GM12864 (cell line): Measurements from ENCODE around the gene CCDC14.
"Not testable (repeated sequence)": the region's sequence is repeated elsewhere in the genome, so short reads cannot be mapped to it uniquely, and the experiment has no call there.

ENCODE experiments used
- DNase-seq: peaks from one replicate; pipeline ENCODE4 v3.0.0-alpha.2; 2011; ENCODE audit warnings: low read depth
- H3K4me3 ChIP-seq: 2 replicates; pipeline ENCODE4 v1.5.1; 2011; ENCODE audit warnings: mild to moderate bottlenecking, low read depth, low read length, control low read depth
- CTCF ChIP-seq: IDR thresholded peaks from 2 replicates; pipeline ENCODE4 v1.5.1; 2011; ENCODE audit warnings: low read depth, mild to moderate bottlenecking, moderate library complexity, low read length, control low read depth, inconsistent platforms; ENCODE audit errors: missing control alignments

Gene CCDC14

GRCh38 chr3:123971406-123971805, 10.4 kb upstream of the CCDC14 start:
- H3K4me3 ChIP-seq, result no peak overlapping the region
- no peak for TF ChIP-seq CTCF
- DNase-seq, result no peak

GRCh38 chr3:123967260-123967659, 6.2 kb upstream of the CCDC14 start:
- DNase-seq, H3K4me3 ChIP-seq: not testable (repeated sequence)

- H3K4me3 ChIP-seq, DNase-seq: not testable (repeated sequence)
These were observed 5.8 kb upstream of the CCDC14 start for GRCh38 chr3:123966799-123967198.

GRCh38 chr3:123964793-123965192, 3.8 kb upstream of the CCDC14 start:
- DNase-seq, H3K4me3 ChIP-seq: not testable (repeated sequence)

GRCh38 chr3:123961508-123961856, 453 bp upstream of the CCDC14 start:
- no peak for DNase-seq
- TF ChIP-seq CTCF, result no peak
- H3K4me3 ChIP-seq, result peak overlapping the region; percentile 73

- TF ChIP-seq CTCF, result no peak
- H3K4me3 ChIP-seq, result no peak overlapping the region; the same call in 1 of the 2 replicates
- peak; percentile 47 for DNase-seq
These were observed 7.3 kb downstream of the CCDC14 start for GRCh38 chr3:123953735-123954134.

GRCh38 chr3:123952844-123953520, 8.0 kb downstream of the CCDC14 start:
- H3K4me3 ChIP-seq, result no peak overlapping the region
- TF ChIP-seq CTCF, result no peak
- DNase-seq, result no peak

- no peak for TF ChIP-seq CTCF
- DNase-seq, result no peak
- no peak overlapping the region for H3K4me3 ChIP-seq
These were observed 9.2 kb downstream of the CCDC14 start for GRCh38 chr3:123951522-123952447.
